GM19043 (cell line): ENCODE measurements around the gene ASMTL.
"Not testable (repeated sequence)": the region's sequence is repeated elsewhere in the genome, so short reads cannot be mapped to it uniquely, and the experiment has no call there.

Experiments used
- ATAC-seq: cut with Tn5 transposase; IDR thresholded peaks from one replicate; pipeline ENCODE4 v1.9.1; 2021; ENCODE audit warnings: low read depth; ENCODE audit not compliant: unreplicated experiment

The ASMTL gene

GRCh38 chrX:1462110-1462509, 9.4 kb upstream of the ASMTL start:
- no peak for ATAC-seq

DNA sequence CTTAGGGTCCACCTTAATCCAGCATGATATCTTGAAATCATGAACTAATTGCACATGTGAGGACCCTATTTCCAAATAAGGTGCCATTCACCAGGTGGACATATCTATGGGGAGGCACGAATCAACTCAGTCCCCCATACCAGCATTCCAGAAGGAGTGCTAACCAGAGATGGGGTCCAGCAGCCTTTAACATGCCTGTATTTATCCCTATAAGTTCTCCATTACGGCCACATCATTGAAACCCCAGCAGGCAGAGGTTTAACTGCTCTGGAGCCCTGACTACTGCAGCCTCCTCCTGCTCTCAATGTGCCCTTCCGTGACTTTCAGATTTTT, 3.2 kb upstream of the ASMTL start:
- no peak for ATAC-seq

GRCh38 chrX:1453951-1454785, 1.5 kb upstream of the ASMTL start:
- no peak for ATAC-seq

- peak; percentile 26 for ATAC-seq
These were observed 680 bp upstream of the ASMTL start for GRCh38 chrX:1453395-1453783.

- ATAC-seq = no peak
These were observed 821 bp downstream of the ASMTL start for GRCh38 chrX:1451661-1452515.

GRCh38 chrX:1451251-1451660, 1.5 kb downstream of the ASMTL start:
- ATAC-seq = no peak

DNA sequence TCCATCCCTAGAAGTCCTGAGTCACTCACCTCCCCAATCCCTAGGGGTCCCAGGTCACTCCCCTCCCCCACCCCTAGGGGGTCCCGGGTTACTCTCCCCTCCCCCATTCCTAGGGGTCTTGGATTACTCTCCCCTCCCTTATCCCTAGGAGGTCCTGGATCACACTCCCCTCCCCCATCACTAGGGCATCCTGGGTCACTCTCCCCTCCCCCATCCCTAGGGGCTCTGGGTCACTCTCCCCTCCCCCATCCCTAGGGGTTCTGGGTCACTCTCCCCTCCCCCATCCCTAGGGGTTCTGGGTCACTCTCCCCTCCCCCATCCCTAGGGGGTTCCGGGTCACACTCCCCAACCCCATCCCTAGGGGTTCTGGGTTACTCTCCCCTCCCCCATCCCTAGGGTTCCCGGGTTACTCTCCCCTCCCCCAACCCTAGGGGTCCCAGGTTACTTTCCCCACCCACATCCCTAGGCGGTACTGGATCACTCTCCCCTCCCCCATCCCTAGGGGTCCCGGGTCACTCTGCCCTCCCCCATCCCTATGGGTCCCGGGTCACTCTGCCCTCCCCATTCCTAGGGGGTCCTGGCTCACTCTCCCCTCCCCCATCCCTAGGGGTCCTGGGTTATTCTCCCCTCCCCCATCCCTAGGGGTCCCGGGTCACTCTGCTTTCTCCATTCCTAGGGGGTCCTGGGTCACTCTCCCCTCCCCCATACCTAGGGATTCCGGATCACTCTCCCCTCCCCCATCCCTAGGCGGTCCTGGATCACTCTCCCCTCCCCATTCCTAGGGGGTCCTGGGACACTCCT, 2.1 kb downstream of the ASMTL start:
- ATAC-seq = no peak

DNA sequence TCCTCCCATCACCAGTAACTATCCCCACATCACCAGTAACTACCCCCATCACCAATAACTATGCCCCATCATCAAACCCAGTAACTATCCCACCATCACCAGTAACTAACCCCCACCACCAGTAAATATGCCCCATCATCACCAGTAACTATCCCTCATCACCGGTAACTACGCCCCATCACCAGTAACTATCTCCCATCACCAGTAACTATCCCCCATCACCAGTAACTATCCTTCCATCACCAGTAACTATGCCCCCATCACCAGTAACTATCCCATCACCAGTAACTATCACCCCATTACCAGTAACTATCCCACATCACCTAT, 2.9 kb downstream of the ASMTL start:
- no peak for ATAC-seq

DNA sequence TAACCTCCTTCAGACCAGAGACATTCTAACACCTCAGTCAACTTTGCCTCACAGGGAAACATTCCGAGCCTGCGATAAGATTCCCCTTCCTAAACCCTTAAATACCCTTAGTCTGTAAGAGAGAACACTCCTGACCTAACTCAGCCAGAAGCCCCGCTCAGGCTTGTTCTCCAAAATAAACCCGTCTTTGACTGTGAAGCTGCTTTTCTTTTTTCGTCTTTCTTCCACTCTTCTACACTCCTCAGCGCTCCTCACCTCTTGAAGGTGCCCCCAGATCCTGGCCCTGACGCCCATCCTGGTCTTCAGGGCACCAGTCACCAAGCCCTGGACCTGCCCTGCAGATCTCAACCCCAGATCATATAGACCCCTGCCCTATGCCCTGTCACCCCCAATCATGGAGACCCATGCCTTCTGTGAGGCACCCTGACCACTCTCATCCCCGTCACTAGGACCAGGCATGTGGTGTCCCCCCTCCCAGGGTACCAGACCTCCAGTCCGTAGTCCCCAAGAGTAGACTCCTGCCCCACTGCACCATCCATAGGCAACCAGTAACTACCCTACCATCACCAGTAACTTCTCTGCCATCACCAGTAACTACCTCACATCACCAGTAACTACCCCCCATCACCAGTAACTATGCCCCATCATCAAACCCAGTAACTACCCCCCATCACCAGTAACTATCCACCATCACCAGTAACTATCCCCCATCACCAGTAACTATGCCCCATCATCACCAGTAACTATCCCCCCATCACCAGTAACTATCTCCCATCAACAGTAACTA, 3.5 kb downstream of the ASMTL start:
- ATAC-seq = no peak

DNA sequence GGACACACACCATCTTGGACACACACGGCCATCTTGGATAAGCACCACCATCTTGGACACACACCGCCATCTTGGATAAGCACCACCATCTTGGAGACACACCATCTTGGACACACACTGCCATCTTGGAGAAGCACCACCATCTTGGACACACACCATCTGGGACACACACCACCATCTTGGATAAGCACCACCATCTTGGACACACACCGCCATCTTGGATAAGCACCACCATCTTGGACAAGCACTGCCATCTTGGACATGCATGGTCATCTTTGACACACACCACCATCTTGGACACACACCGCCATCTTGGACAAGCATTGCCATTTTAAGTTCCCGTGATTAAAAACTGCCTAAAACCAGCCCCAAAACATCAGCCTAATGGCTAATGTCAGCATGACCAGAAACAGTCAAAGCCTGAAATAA, 4.1 kb downstream of the ASMTL start:
- ATAC-seq = not testable (repeated sequence)

- ATAC-seq = not testable (repeated sequence)
These were observed 4.6 kb downstream of the ASMTL start for GRCh38 chrX:1447969-1448572.

GRCh38 chrX:1446984-1447968, 5.4 kb downstream of the ASMTL start:
- ATAC-seq = peak; percentile 62

DNA sequence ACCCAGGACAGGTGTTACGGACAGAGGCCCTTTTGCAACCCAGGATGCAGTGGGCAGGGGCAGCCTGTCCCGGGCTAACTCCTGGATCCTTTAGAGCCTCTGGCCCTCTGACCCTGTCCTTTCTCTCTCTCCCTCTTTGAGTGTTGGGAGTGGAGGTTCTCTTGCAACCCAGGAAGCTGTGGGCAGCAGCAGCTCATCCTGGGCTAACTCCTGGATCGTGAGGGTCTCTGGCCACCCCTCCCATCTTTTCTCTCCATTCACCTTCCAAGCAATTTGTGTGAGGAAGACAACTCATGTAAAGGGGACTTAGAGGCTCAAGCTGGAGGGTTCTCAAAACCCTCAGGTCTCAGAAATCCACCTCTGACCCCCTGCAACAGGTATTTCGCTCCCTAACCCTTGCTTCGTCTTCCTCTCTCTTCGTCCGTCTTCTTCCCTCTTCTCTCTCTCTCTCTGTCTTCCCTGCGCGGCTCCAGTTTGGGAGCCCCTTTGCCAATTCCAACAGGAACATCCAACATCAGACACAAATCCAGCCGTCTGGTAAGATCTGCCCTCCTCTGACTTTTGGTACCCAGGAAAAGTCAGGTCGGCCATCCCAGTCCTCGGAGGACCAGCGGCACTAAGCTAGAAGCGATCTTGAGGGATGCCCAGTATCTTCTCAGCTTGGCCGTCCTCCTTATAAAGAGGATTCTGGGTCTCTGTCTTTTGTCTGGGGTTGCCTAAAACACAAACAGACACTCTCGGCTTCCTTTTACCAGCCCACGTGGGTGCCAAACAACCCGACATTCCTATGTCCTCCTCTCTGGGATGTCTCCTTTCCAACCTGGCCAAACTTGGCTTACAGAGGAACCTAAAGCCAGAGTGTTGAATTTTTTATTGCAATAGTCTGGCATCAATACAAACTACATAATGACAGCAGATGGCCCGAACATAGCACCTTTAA, 7.9 kb downstream of the ASMTL start:
- no peak for ATAC-seq

- no peak for ATAC-seq
These were observed 9.1 kb downstream of the ASMTL start for GRCh38 chrX:1443496-1444075.

DNA sequence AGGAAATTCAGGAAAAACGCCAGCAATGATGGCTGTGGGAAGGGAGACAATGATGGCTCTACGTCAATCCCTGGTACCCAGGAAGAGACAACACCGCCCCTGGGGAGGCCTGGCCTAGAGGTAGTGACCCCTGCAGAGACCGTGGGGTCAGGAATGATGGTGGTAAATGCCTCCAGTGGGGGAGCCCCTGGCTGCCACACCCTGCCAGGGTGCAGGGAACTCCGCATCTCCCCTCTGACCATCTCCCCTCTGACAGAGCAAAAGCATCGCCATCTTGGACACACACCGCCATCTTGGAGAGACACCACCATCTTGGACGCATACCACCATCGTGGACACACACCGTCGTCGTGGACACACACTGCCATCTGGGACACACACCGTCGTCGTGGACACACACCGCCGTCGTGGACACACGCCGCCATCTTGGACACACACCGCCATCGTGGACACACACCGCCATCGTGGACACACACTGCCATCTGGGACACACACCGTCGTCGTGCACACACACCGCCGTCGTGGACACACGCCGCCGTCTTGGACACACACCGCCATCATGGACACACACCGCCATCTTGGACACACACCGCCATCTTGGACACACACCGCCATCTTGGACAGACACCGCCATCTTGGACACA, 9.9 kb downstream of the ASMTL start:
- ATAC-seq = no peak

DNA sequence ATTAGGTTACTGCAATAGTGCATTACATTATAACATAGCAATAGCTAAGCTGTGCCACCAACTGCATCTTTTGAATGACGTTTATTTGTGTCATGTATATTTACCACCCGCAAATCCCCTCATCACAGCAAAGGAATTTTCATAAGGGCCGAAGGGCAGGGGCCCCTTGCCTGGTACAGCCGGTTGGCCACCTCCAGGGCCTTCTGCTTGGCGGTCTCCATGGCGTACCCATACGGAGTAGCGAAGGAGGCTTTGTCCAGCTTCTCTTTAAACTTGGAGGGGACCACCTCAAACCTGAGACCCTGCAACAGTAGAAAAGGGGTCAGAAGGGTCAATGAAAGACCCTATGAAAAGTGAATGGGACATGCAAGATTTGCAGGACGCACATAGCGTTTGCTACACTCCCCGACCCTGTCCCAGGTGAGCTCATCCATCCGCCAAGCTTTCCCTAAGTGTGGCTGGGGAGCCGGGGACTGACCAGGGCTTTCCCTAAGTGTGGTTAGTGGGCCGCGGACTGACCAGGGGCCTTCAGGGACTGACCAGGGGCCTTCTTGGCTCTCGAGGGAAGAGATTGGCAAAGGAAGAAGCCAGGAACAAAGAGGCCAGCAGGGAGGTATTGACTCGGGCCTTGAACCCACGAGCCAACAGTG, 10.6 kb downstream of the ASMTL start:
- ATAC-seq = no peak
